ENCODE measurements around the gene RMRP. TPM values are rescaled to one million over a fixed set of nuclear protein-coding genes. Genes with fewer than 3 reads are reported as not detected.

The RMRP gene
- polyA plus RNA-seq, 1 experiment: 1,738 TPM

DNA sequence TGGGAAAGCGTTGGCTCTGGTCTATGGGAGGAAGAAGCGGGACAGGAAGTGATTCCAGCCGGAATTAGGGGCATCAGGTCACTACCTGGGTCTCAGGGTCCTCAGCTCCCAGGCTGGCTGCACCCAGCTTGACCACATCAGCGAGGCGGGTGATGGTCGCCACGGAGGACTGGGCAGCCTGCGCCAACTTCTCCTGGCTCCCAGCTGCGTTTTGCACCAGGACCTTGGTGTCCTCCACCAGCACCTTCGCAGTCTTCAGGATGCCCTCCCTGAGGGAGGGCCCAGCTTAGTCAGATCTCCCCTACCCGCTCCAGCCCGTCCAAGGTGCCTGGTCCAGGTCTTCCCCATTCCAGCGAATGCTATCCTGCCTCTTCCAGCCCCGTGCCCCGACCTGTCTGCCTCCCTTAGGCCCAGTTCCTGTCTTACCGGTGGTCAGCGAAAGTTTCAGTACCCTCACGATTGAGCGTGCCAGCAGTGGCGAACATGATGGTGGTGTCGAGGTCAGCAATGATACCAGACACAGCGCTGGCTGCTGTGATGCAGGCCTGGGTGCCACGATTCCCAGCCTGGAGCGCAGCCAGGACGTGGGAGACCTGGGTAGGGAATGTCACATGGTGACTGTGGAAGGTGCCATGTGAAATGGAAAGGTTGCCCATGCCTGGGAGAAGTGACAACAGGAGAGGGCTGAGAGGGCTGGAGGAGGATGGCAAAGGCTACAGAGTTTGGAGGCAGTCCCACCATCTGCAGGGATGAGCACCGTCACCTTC, 46.3 kb upstream of the RMRP start:
- no peak for DNase-seq (ENCODE audit: low read depth)

DNA sequence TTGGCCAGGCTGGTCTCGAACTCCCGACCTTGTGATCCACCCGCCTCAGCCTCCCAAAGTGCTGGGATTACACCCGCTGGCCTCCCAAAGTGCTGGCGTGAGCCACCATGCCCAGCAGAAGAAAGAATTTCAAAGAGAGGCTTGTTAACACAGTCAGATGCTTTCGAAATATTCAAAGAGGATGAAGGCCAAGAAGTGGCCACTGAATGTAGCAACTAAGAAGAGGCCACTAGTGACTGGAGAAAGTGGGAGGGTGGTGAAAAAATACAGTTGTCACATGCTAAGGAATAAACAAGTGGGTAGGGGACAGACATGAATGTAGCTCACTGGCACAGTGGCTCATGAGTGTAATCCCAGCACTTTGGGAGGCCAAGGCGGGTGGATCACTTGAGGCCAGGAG, 44.9 kb upstream of the RMRP start:
- POLR2A ChIA-PET: no interaction called here
- CTCF ChIA-PET: interaction anchor here (1.6 kb wide), 1 partner anchor 24 kb away, joined by 3 read pairs; no protein-coding TSS in a partner anchor
- no peak overlapping the region for H3K4me3 ChIP-seq (ENCODE audit: low read depth, low read length)
- no peak for DNase-seq (ENCODE audit: low read depth)
- TF ChIP-seq, protein P1, sequence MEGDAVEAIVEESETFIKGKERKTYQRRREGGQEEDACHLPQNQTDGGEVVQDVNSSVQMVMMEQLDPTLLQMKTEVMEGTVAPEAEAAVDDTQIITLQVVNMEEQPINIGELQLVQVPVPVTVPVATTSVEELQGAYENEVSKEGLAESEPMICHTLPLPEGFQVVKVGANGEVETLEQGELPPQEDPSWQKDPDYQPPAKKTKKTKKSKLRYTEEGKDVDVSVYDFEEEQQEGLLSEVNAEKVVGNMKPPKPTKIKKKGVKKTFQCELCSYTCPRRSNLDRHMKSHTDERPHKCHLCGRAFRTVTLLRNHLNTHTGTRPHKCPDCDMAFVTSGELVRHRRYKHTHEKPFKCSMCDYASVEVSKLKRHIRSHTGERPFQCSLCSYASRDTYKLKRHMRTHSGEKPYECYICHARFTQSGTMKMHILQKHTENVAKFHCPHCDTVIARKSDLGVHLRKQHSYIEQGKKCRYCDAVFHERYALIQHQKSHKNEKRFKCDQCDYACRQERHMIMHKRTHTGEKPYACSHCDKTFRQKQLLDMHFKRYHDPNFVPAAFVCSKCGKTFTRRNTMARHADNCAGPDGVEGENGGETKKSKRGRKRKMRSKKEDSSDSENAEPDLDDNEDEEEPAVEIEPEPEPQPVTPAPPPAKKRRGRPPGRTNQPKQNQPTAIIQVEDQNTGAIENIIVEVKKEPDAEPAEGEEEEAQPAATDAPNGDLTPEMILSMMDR (IDR thresholded peaks at IDR 0.05; ENCODE audit: insufficient read depth, low read depth, low read length): no peak
- H3K27me3 ChIP-seq (ENCODE audit: control insufficient read depth, insufficient read depth, low read length): no peaks in the 10 kb centered on the region
- H3K36me3 ChIP-seq (ENCODE audit: control insufficient read depth, insufficient read depth, low read length): peaks cover 82% of the 10 kb centered on the region

More for the DNA sequence above, 46.3 kb upstream of the RMRP start:
- H3K27me3 ChIP-seq (ENCODE audit: control insufficient read depth, insufficient read depth, low read length): no peaks in the 10 kb centered on the region
- H3K36me3 ChIP-seq (ENCODE audit: control insufficient read depth, insufficient read depth, low read length): peaks cover 77% of the 10 kb centered on the region
- no peak overlapping the region for H3K4me3 ChIP-seq (ENCODE audit: low read depth, low read length)
- CTCF ChIA-PET: interaction anchor here (1.6 to 16.4 kb wide), 2 partner anchors 7 to 22 kb away, joined by 3 to 177 read pairs; no protein-coding TSS in a partner anchor
- POLR2A ChIA-PET: no interaction called here
- TF ChIP-seq, protein P1 (IDR thresholded peaks at IDR 0.05; ENCODE audit: insufficient read depth, low read depth, low read length): no peak

DNA sequence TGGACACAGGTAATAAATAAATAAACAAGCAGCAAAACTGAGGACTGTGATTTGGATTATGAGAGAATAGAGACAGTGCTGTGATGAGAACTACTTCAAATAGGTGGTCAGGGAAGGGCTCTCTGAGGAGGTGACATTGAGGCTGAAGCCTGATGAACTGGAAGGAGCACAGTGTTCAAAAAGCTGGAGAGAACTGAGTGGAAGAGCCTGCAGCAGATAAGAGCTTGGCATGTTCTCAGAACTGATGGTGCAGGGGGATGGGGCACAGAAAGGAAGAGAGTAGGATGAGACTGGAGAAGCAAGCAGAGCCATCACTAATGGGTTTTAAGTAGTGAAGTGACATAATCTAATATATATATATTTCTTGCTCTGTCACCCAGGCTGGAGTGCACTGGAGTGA, 43.1 kb upstream of the RMRP start:
- H3K27me3 ChIP-seq (ENCODE audit: control insufficient read depth, insufficient read depth, low read length): no peaks in the 10 kb centered on the region
- ChIA-PET CTCF (interaction anchor here (0.8 to 8.9 kb wide), 4 partner anchors 11 to 39 kb away, joined by 3 to 177 read pairs (median 61); partner anchors contain the start of gene TPM2), POLR2A (interaction anchor here (1.0 kb wide), 1 partner anchor 10 kb away, joined by 24 read pairs; no protein-coding TSS in a partner anchor)
- H3K4me3 ChIP-seq (ENCODE audit: low read depth, low read length): no peak overlapping the region
- H3K36me3 ChIP-seq (ENCODE audit: control insufficient read depth, insufficient read depth, low read length): peaks cover 72% of the 10 kb centered on the region
- DNase-seq (ENCODE audit: low read depth): no peak
- TF ChIP-seq, protein P1 (IDR thresholded peaks at IDR 0.05; ENCODE audit: insufficient read depth, low read depth, low read length): no peak

GRCh38 chr9:35700031-35700430, 42.2 kb upstream of the RMRP start:
- ChIA-PET CTCF (interaction anchor here (1.6 to 8.9 kb wide), 3 partner anchors 12 to 38 kb away, joined by 6 to 177 read pairs (median 116); no protein-coding TSS in a partner anchor), POLR2A (interaction anchor here (1.0 kb wide), 1 partner anchor 9 kb away, joined by 24 read pairs; no protein-coding TSS in a partner anchor)
- no peaks in the 10 kb centered on the region for H3K27me3 ChIP-seq (ENCODE audit: control insufficient read depth, insufficient read depth, low read length)
- no peak overlapping the region for H3K4me3 ChIP-seq (ENCODE audit: low read depth, low read length)
- peaks cover 63% of the 10 kb centered on the region for H3K36me3 ChIP-seq (ENCODE audit: control insufficient read depth, insufficient read depth, low read length)
- TF ChIP-seq, protein P1 (IDR thresholded peaks at IDR 0.05; ENCODE audit: insufficient read depth, low read depth, low read length): no peak
- DNase-seq (ENCODE audit: low read depth): no peak

- POLR2A ChIA-PET: no interaction called here
Observed at GRCh38 chr9:35698231-35698630, 40.4 kb upstream of the RMRP start.

More at GRCh38 chr9:35698231-35698630, 40.4 kb upstream of the RMRP start:
- Histone ChIP-seq H3K36me3 (ENCODE audit: control insufficient read depth, insufficient read depth, low read length) (peaks cover 47% of the 10 kb centered on the region), H3K4me3 (ENCODE audit: low read depth, low read length) (no peak overlapping the region), H3K27me3 (ENCODE audit: control insufficient read depth, insufficient read depth, low read length) (no peaks in the 10 kb centered on the region)
- TF ChIP-seq, protein P1 (IDR thresholded peaks at IDR 0.05; ENCODE audit: insufficient read depth, low read depth, low read length): no peak
- CTCF ChIA-PET: interaction anchor here (1.1 to 8.9 kb wide), 7 partner anchors 8 to 41 kb away, joined by 3 to 177 read pairs (median 34); partner anchors contain the start of genes ARHGEF39, CCDC107 and RMRP
- no peak for DNase-seq (ENCODE audit: low read depth)

All from BJ (cell line).